Smooth muscle cell (in vitro differentiated cells): ENCODE data around the gene SIM2. TPM values are rescaled to one million over a fixed set of nuclear protein-coding genes. Genes with fewer than 3 reads are reported as not detected.

Experiments used
- DNase-seq: peaks from one replicate; lab custom pipeline; 2025; ENCODE audit not compliant: unreplicated experiment; lab: John Stamatoyannopoulos, UW
- H2AFZ ChIP-seq: fragments of 200-600 bp; sonication (generic); 2 replicates; pipeline ENCODE4 v1.6.0; 2016; ENCODE audit warnings: antibody characterized with exemption, low read depth, mild to moderate bottlenecking
- H3F3A ChIP-seq: fragments of 200-600 bp; sonication (generic); 2 replicates; pipeline ENCODE4 v1.6.0; 2017; ENCODE audit warnings: antibody characterized with exemption, low read depth
- H3K27ac ChIP-seq: fragments of 200-600 bp; sonication (generic); 2 replicates; pipeline ENCODE4 v1.5.1; 2016; ENCODE audit warnings: low read depth, mild to moderate bottlenecking
- H3K27me3 ChIP-seq: fragments of 200-600 bp; sonication (generic); 2 replicates; pipeline ENCODE4 v1.6.1; 2016; ENCODE audit warnings: low read depth, mild to moderate bottlenecking
- H3K36me3 ChIP-seq: fragments of 200-600 bp; sonication (generic); 2 replicates; pipeline ENCODE4 v1.5.1; 2016; ENCODE audit warnings: low read depth
- H3K4me1 ChIP-seq: fragments of 200-600 bp; sonication (generic); 2 replicates; pipeline ENCODE4 v1.5.1; 2016; ENCODE audit warnings: low read depth
- H3K4me2 ChIP-seq: fragments of 200-600 bp; sonication (generic); 2 replicates; pipeline ENCODE4 v1.6.0; 2016; ENCODE audit warnings: mild to moderate bottlenecking
- H3K4me3 ChIP-seq: fragments of 200-600 bp; sonication (generic); 2 replicates; pipeline ENCODE4 v1.5.1; 2016; ENCODE audit warnings: mild to moderate bottlenecking
- H3K79me2 ChIP-seq: fragments of 200-600 bp; sonication (generic); 2 replicates; pipeline ENCODE4 v1.6.0; 2016; ENCODE audit warnings: low read depth, mild to moderate bottlenecking
- H3K9ac ChIP-seq: fragments of 200-600 bp; sonication (generic); 2 replicates; pipeline ENCODE4 v1.6.0; 2016; ENCODE audit warnings: low read depth
- H3K9me3 ChIP-seq: fragments of 200-600 bp; sonication (generic); replicated peaks from 2 replicates; pipeline ENCODE4 v1.5.1; 2016; ENCODE audit warnings: low read depth
- H4K20me1 ChIP-seq: fragments of 200-600 bp; sonication (generic); 2 replicates; pipeline ENCODE4 v1.6.0; 2016; ENCODE audit warnings: low read depth
- whole genome bisulfite sequencing: methylation state at CpG from one replicate; pipeline ENCODE4 v1.1.7; 2016; ENCODE audit warnings: low lambda C conversion rate; 5-methylcytosine and 5-hydroxymethylcytosine counted together
- polyA plus RNA-seq: library from polyadenylated mRNA; unstranded; fragments of >200 nt; fragmentation: Nextera tagmentation; extraction: Ambion mirVana; gene quantifications from 2 replicates; pipeline ENCODE4 v1.2.1, GENCODE V29; 2016
- total RNA-seq: library from RNA; depleted of rRNA; stranded (reverse); fragments of >200 nt; gene quantifications from 2 replicates; pipeline ENCODE4 v1.2.3, GENCODE V29; 2014
- TF ChIP-seq, protein P1 (sequence below): fragments of 200-600 bp; sonication (generic); IDR thresholded peaks from 2 replicates; pipeline ENCODE4 v1.5.1; 2017; ENCODE audit warnings: borderline replicate concordance, mild to moderate bottlenecking, antibody characterized with exemption; ENCODE audit not compliant: insufficient read depth, poor library complexity, severe bottlenecking

SIM2 gene
- total and polyA plus RNA-seq, 2 experiments from 2014 or later = 0.25 TPM; not detected in 1

DNA sequence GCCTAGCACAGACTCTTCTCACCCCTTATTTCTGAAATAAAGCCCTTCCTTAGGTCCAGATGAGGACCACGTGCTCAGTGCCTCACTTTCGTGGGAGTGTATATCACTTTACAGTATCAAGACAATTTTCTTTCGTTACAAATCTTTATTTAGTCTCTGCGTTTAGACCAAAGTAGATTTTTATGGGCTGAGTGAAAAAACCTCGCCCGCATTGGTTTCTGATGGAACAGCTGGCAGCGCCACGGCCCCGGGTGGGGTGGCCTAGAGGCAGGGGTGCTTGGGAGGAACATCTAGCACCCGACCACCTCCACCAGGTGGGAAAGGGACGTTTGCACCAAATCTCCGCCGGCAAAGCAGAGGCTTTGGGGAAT, 7.6 kb downstream of the SIM2 start:
- Histone ChIP-seq H3K9me3 (no peaks in the 10 kb centered on the region), H3K79me2 (no peaks in the 10 kb centered on the region), H3K36me3 (no peaks in the 10 kb centered on the region), H3K9ac (no peak overlapping the region), H4K20me1 (no peaks in the 10 kb centered on the region), H3K4me1 (peaks cover 53% of the 10 kb centered on the region), H2AFZ (no peak overlapping the region), H3K4me2 (no peak overlapping the region), H3K27me3 (peaks cover 100% of the 10 kb centered on the region), H3K4me3 (no peak overlapping the region), H3K27ac (no peak overlapping the region), H3F3A (no peaks in the 10 kb centered on the region)
- WGBS = 10% methylated on average over 13 of the region's 13 CpGs
- TF ChIP-seq, protein P1, sequence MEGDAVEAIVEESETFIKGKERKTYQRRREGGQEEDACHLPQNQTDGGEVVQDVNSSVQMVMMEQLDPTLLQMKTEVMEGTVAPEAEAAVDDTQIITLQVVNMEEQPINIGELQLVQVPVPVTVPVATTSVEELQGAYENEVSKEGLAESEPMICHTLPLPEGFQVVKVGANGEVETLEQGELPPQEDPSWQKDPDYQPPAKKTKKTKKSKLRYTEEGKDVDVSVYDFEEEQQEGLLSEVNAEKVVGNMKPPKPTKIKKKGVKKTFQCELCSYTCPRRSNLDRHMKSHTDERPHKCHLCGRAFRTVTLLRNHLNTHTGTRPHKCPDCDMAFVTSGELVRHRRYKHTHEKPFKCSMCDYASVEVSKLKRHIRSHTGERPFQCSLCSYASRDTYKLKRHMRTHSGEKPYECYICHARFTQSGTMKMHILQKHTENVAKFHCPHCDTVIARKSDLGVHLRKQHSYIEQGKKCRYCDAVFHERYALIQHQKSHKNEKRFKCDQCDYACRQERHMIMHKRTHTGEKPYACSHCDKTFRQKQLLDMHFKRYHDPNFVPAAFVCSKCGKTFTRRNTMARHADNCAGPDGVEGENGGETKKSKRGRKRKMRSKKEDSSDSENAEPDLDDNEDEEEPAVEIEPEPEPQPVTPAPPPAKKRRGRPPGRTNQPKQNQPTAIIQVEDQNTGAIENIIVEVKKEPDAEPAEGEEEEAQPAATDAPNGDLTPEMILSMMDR = no peak
- no peak for DNase-seq

DNA sequence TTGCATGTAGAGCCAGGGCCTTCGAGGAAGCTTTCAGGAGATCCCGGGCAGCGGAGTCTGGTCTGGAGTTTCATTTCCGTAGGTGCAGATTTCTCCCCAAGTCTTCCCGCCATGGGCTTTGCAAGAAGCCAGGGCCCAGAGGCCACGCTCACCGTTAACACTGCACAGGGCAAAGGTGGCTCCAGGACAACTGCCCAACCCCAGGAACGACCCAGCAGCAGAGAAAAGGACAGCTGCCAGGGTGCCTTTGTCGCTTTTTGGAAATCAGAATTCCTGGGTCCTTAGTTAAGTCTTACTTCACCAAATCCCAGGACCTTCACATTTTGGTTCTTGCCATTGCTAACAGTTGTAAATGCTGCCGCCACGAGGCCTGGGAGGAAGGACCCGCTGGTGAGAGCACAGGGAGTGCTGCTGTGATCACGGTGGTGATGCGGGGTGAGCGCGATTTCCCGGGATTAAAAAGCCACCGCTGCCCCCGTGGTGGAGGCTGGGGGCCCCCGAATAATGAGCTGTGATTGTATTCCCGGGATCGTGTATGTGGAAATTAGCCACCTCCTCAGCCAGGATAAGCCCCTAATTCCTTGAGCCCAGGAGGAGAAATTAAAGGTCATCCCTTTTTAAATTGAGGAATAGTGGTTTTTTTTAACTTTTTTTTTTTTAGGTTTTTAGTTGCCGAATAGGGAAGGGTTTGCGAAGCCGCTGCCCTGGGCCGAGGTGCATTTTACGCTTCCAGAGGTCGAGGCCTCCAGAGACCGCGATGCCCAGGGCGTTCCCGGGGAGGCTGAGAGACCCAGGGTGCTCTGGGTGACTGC, 8.2 kb downstream of the SIM2 start:
- H3K9ac ChIP-seq = no peak overlapping the region
- no peak overlapping the region for H2AFZ ChIP-seq
- DNase-seq = no peak
- H3K27me3 ChIP-seq = peaks cover 100% of the 10 kb centered on the region
- H3K9me3 ChIP-seq = no peaks in the 10 kb centered on the region
- H3K4me1 ChIP-seq = peaks cover 50% of the 10 kb centered on the region
- H3K27ac ChIP-seq = no peak overlapping the region
- no peaks in the 10 kb centered on the region for H3K79me2 ChIP-seq
- no peaks in the 10 kb centered on the region for H3K36me3 ChIP-seq
- no peaks in the 10 kb centered on the region for H4K20me1 ChIP-seq
- H3K4me3 ChIP-seq = no peak overlapping the region
- TF ChIP-seq, protein P1 = no peak
- WGBS = 8% methylated on average over 32 of the region's 32 CpGs
- no peaks in the 10 kb centered on the region for H3F3A ChIP-seq
- H3K4me2 ChIP-seq = peak overlapping the region; percentile 80

DNA sequence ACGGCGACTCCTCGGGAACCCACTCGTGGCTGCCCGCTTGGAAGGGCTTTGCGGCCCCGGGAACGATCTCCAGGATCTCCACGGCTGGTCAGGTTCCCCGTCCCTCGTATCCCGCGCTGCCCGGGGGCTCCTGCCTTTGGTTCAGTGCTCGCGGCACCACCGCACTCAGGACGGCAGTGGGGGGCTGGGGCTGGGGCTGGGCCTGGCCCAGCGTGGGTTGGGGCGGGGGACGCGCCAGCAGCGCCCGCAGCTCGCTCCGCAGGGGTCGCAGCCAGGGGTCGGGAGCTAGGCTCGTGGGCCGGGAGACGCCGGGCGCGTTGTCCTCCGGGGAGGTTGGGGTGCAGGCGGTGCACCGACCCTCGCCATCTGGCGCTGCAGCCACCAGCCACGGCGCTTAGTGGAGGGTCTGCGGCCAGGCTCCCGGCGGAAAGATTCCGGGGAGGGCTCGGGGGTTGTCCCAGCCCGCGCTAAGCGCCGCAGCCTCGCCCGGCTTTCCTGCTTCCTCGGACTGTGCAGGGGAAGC, 8.9 kb downstream of the SIM2 start:
- TF ChIP-seq, protein P1 = no peak
- Histone ChIP-seq H3K79me2 (no peaks in the 10 kb centered on the region), H3K4me1 (peaks cover 50% of the 10 kb centered on the region), H3K9me3 (no peaks in the 10 kb centered on the region), H2AFZ (no peak overlapping the region), H3K36me3 (no peaks in the 10 kb centered on the region), H3K27me3 (peaks cover 100% of the 10 kb centered on the region), H3K4me3 (no peak overlapping the region), H3F3A (no peaks in the 10 kb centered on the region), H3K9ac (no peak overlapping the region), H4K20me1 (no peaks in the 10 kb centered on the region), H3K4me2 (peak overlapping the region; percentile 80), H3K27ac (no peak overlapping the region)
- no peak for DNase-seq
- WGBS = 3% methylated on average over 37 of the region's 53 CpGs
